B cell (primary cell): ENCODE measurements around the gene PPBP.

Experiments used
- EZH2 ChIP-seq: IDR thresholded peaks from 2 replicates; pipeline ENCODE4 v1.6.1; 2012; ENCODE audit warnings: borderline replicate concordance, low read depth, mild to moderate bottlenecking, moderate library complexity, low read length; ENCODE audit not compliant: insufficient read depth, poor library complexity, severe bottlenecking
- TF ChIP-seq, protein P1 (sequence below): fragments of 200-600 bp; IDR thresholded peaks from one replicate; pipeline ENCODE4 v1.8.0; 2022; ENCODE audit warnings: antibody characterized with exemption, mild to moderate bottlenecking

- TF ChIP-seq EZH2 = no peak
- TF ChIP-seq, protein P1, sequence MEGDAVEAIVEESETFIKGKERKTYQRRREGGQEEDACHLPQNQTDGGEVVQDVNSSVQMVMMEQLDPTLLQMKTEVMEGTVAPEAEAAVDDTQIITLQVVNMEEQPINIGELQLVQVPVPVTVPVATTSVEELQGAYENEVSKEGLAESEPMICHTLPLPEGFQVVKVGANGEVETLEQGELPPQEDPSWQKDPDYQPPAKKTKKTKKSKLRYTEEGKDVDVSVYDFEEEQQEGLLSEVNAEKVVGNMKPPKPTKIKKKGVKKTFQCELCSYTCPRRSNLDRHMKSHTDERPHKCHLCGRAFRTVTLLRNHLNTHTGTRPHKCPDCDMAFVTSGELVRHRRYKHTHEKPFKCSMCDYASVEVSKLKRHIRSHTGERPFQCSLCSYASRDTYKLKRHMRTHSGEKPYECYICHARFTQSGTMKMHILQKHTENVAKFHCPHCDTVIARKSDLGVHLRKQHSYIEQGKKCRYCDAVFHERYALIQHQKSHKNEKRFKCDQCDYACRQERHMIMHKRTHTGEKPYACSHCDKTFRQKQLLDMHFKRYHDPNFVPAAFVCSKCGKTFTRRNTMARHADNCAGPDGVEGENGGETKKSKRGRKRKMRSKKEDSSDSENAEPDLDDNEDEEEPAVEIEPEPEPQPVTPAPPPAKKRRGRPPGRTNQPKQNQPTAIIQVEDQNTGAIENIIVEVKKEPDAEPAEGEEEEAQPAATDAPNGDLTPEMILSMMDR = no peak
These were observed 21.3 kb upstream of the PPBP start for GRCh38 chr4:74009307-74009706.
